Fibroblast of mammary gland (primary cell): ENCODE data around the gene METTL1.

Source experiments
- DNase-seq: peaks from one replicate; pipeline ENCODE4 v3.0.0-alpha.2; 2010; ENCODE audit warnings: low read depth
- H3K4me3 ChIP-seq: 2 replicates; pipeline ENCODE4 v1.5.1; 2011; ENCODE audit warnings: low read depth, mild to moderate bottlenecking, low read length, moderate library complexity; ENCODE audit not compliant: control insufficient read depth
- CTCF ChIP-seq: conservative IDR thresholded peaks from 2 replicates; pipeline ENCODE4 v1.5.1; 2011; ENCODE audit warnings: low read depth, low read length, inconsistent platforms; ENCODE audit not compliant: control insufficient read depth, insufficient read depth

Gene METTL1

GRCh38 chr12:57765003-57765697 is 6.8 kb downstream of the METTL1 start:
- peak; percentile 21 for TF ChIP-seq CTCF
- no peak for DNase-seq
- H3K4me3 ChIP-seq = peak overlapping the region; percentile 23

DNA sequence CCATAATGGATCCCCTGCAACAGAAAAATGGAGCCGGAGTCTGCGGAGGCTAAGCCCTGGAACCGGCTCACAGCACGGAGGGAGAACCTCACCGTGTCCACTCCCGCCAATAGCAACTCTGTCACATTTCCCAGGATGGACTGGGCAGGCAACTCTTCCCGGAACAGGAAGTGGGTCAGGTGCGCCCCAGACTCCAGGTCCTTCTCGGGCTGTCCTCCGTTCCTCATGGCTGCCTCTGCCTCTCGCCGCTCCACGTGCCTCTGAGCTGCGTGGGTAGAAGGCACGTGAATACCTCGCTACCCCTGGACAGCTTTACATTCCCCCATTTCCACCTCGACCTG is 7.3 kb downstream of the METTL1 start:
- no peak for TF ChIP-seq CTCF
- no peak for DNase-seq
- no peak overlapping the region for H3K4me3 ChIP-seq

GRCh38 chr12:57763881-57764661 is 7.8 kb downstream of the METTL1 start:
- DNase-seq = no peak
- H3K4me3 ChIP-seq = no peak overlapping the region
- TF ChIP-seq CTCF = no peak

DNA sequence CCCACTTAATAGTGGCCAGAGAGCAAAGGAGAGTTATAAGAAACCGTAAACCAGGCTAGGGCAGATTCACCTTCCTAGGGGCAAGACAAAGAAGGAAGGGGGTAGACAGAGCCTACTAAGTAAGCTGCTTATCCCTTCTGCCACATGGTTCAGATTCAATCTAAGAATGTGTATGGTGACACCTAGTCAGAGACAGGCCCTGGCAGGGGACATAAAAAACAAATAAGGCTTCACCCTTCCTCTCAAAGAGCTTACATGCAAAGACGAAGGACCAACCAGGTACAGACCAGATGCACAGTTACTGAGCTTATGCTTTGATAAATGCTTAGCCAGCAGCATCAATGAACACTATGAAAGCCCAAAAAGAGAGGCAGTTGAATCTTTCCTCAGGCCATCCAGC is 9.4 kb downstream of the METTL1 start:
- H3K4me3 ChIP-seq = no peak overlapping the region
- DNase-seq = no peak
- no peak for TF ChIP-seq CTCF

GRCh38 chr12:57761391-57761998 is 10.4 kb downstream of the METTL1 start:
- H3K4me3 ChIP-seq = no peak overlapping the region
- no peak for DNase-seq
- TF ChIP-seq CTCF = no peak

GRCh38 chr12:57760347-57760982 is 11.4 kb downstream of the METTL1 start:
- TF ChIP-seq CTCF = no peak
- no peak overlapping the region for H3K4me3 ChIP-seq
- DNase-seq = no peak
